Measurements from ENCODE around the gene EOLA1. TPM values are rescaled to one million over a fixed set of nuclear protein-coding genes. Genes with fewer than 3 reads are reported as not detected.

Gene EOLA1
- total RNA-seq (ENCODE audit: low replicate concordance) = 20.7 and 30.5 TPM in 2 replicates
- long read RNA-seq, transcript CXorf40A-211 (5 exons, 1,204 nt) = minor isoform, 9 of 55 reads
- long read RNA-seq, transcript CXorf40A-202 (5 exons, 1,148 nt) = minor isoform, 8 of 55 reads
- long read RNA-seq, transcript CXorf40A-204 (5 exons, 1,403 nt) = major isoform, 19 of 55 reads
- long read RNA-seq, partial matches to known transcripts = 0 of 55 reads
- long read RNA-seq, other reads (novel, unspliced or antisense) = 16 of 55 reads

GRCh38 chrX:149540621-149541520 lies at the start of gene EOLA1:
TSS of gene EOLA1 (plus strand) at chrX:149541012. CDS start at chrX:149545631, 4,619 bp downstream.
- DNase-seq (ENCODE audit: extremely low spot score, unreplicated experiment) = peak; percentile 79
- Mint-ChIP-seq H3K36me3 (no peaks in the 10 kb centered on the region), H3K27ac (peak within 1 kb of the TSS; percentile 98), H3K27me3 (no peaks in the 10 kb centered on the region), H3K4me3 (peak within 1 kb of the TSS; percentile 93), H3K4me1 (ENCODE audit: unreplicated experiment) (no peaks in the 10 kb centered on the region), H3K9me3 (no peaks in the 10 kb centered on the region)
- no peak for TF ChIP-seq CTCF (conservative IDR thresholded peaks at IDR 0.05)

- peaks cover 21% of the 10 kb centered on the region for H3K36me3 Mint-ChIP-seq
- no peaks in the 10 kb centered on the region for H3K4me1 Mint-ChIP-seq (ENCODE audit: unreplicated experiment)
- no peak for TF ChIP-seq CTCF (conservative IDR thresholded peaks at IDR 0.05)
Observed at GRCh38 chrX:149491812-149492211, 49.0 kb upstream of the EOLA1 start.

GRCh38 chrX:149493567-149494562 lies 46.9 kb upstream of the EOLA1 start:
- no peak for TF ChIP-seq CTCF (conservative IDR thresholded peaks at IDR 0.05)
- H3K27me3 Mint-ChIP-seq = no peaks in the 10 kb centered on the region
- H3K4me1 Mint-ChIP-seq (ENCODE audit: unreplicated experiment) = no peaks in the 10 kb centered on the region
- no peak overlapping the region for H3K27ac Mint-ChIP-seq
- H3K36me3 Mint-ChIP-seq = peaks cover 20% of the 10 kb centered on the region
- no peak overlapping the region for H3K4me3 Mint-ChIP-seq
- DNase-seq (ENCODE audit: extremely low spot score, unreplicated experiment) = no peak
- H3K9me3 Mint-ChIP-seq = no peaks in the 10 kb centered on the region

More at GRCh38 chrX:149491812-149492211, 49.0 kb upstream of the EOLA1 start:
- peak overlapping the region; percentile 11 for H3K27ac Mint-ChIP-seq
- DNase-seq (ENCODE audit: extremely low spot score, unreplicated experiment) = no peak
- H3K27me3 Mint-ChIP-seq = no peaks in the 10 kb centered on the region
- peak overlapping the region; percentile 6 for H3K4me3 Mint-ChIP-seq
- H3K9me3 Mint-ChIP-seq = no peaks in the 10 kb centered on the region

DNA sequence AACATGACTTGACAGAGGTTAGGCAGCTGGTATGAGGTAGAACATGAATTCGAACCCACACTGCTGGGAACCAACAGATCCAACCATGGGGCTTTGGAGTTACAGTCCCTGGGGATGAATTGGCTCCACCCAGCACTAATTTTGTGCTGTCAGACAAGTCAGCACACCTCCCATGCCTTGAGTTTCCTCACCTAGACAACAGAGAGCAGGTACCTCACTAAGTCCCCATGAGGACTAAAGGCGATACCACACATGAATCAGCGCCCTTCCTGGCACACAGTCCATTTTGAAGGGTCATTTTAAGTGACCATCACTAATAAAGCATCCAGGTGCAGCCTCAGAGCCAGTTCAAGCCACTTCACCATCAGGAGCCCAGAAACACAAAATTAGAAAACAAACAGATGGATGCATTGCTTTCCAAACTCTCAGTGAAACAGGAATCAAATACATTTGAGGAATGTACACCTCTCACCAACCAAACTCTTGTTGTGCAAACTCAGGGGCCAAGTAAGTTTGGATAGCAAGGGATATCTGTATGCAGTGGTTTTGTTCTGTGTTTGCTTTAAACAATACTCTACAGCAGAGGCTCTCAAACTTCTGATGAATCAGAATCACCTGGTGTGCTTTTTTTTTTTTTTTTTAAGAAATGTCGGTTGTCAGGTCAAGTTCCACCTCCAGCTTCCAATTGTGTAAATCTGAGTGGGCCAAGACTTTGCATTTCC lies 45.8 kb upstream of the EOLA1 start:
- no peaks in the 10 kb centered on the region for H3K27me3 Mint-ChIP-seq
- no peak for DNase-seq (ENCODE audit: extremely low spot score, unreplicated experiment)
- peak overlapping the region; percentile 34 for H3K27ac Mint-ChIP-seq
- no peaks in the 10 kb centered on the region for H3K4me1 Mint-ChIP-seq (ENCODE audit: unreplicated experiment)
- no peaks in the 10 kb centered on the region for H3K9me3 Mint-ChIP-seq
- H3K36me3 Mint-ChIP-seq = peaks cover 15% of the 10 kb centered on the region
- no peak for TF ChIP-seq CTCF (conservative IDR thresholded peaks at IDR 0.05)
- H3K4me3 Mint-ChIP-seq = no peak overlapping the region

Data from type B pancreatic cell (in vitro differentiated cells).